Endothelial cell (in vitro differentiated cells): ENCODE measurements around the gene HUWE1. TPM values are rescaled to one million over a fixed set of nuclear protein-coding genes. Genes with fewer than 3 reads are reported as not detected.

Experiments
- DNase-seq: peaks from one replicate; pipeline ENCODE4 v3.0.0; 2021; ENCODE audit warnings: low spot score
- H3K27ac Mint-ChIP-seq: one replicate; pipeline ENCODE4 v1.8.0; 2021; ENCODE audit warnings: mixed read lengths, inconsistent platforms; ENCODE audit not compliant: unreplicated experiment
- H3K27me3 Mint-ChIP-seq: one replicate; pipeline ENCODE4 v1.8.0; 2021; ENCODE audit warnings: mild to moderate bottlenecking, moderate library complexity, mixed read lengths, inconsistent platforms; ENCODE audit not compliant: unreplicated experiment
- H3K36me3 Mint-ChIP-seq: one replicate; pipeline ENCODE4 v1.8.0; 2021; ENCODE audit warnings: mild to moderate bottlenecking, low read depth, mixed read lengths, inconsistent platforms; ENCODE audit not compliant: unreplicated experiment
- H3K4me1 Mint-ChIP-seq: one replicate; pipeline ENCODE4 v1.8.0; 2021; ENCODE audit warnings: mild to moderate bottlenecking, mixed read lengths, inconsistent platforms; ENCODE audit not compliant: unreplicated experiment
- H3K4me3 Mint-ChIP-seq: one replicate; pipeline ENCODE4 v1.8.0; 2021; ENCODE audit warnings: mild to moderate bottlenecking, mixed read lengths, inconsistent platforms; ENCODE audit not compliant: unreplicated experiment
- H3K9me3 Mint-ChIP-seq: one replicate; pipeline ENCODE4 v1.8.0; 2021; ENCODE audit warnings: mixed read lengths, inconsistent platforms; ENCODE audit not compliant: unreplicated experiment
- total RNA-seq: library from RNA; stranded (reverse); fragmentation: NEBNext Ultra II Directional; extraction: Animal tissue kit (Norgen Biotek cat#: 25700); gene quantifications from one replicate; pipeline ENCODE4 v1.2.1, GENCODE V29; 2021; ENCODE audit not compliant: unreplicated experiment
- TF ChIP-seq, protein P1 (sequence below): fragments of 200-600 bp; sonication (generic); IDR thresholded peaks from one replicate; pipeline ENCODE4 v1.5.0; 2021; ENCODE audit warnings: antibody characterized with exemption; ENCODE audit not compliant: unreplicated experiment

HUWE1 gene
- total RNA-seq, 1 donor from 2014 or later = 270 TPM

DNA sequence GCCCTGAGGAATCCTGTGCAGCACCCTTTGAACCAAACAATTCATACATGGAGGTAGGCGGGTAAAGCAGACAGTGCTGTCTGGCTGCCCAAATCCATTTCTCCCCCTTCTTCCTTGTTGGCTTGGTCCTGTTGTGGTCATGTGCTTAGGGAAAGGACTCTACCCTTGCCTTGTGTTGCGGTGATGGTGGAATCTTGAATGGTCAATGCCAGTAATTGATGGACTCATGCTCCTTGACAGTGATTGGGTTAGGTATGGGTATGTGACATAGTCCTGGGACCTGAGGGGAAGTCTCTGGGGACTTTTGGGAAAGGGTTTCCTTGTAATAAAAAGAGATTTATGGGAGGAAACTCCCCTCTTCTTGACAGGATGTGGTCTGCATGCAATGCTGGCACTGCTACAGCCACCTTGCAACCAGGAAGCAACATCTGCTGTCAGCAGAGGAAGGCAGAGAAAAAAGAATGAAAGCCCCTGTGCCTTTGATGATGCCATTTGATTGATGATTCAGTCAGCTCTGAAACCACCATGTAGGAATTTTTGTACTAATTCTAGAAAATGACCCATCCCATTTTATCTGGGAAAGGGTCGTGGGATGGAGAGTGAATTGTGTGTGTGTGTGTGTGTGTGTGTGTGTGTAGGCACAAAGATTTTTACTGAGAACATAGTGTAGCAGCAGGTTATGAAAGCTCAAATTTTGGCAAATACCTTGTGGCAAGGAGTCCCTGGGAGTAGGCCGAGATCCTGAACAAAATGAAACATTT is 30.0 kb upstream of the HUWE1 start:
- no peak overlapping the region for H3K4me3 Mint-ChIP-seq
- H3K36me3 Mint-ChIP-seq = no peaks in the 10 kb centered on the region
- DNase-seq = no peak
- H3K27me3 Mint-ChIP-seq = no peaks in the 10 kb centered on the region
- no peak overlapping the region for H3K27ac Mint-ChIP-seq
- H3K4me1 Mint-ChIP-seq = peaks cover 7% of the 10 kb centered on the region
- TF ChIP-seq, protein P1, sequence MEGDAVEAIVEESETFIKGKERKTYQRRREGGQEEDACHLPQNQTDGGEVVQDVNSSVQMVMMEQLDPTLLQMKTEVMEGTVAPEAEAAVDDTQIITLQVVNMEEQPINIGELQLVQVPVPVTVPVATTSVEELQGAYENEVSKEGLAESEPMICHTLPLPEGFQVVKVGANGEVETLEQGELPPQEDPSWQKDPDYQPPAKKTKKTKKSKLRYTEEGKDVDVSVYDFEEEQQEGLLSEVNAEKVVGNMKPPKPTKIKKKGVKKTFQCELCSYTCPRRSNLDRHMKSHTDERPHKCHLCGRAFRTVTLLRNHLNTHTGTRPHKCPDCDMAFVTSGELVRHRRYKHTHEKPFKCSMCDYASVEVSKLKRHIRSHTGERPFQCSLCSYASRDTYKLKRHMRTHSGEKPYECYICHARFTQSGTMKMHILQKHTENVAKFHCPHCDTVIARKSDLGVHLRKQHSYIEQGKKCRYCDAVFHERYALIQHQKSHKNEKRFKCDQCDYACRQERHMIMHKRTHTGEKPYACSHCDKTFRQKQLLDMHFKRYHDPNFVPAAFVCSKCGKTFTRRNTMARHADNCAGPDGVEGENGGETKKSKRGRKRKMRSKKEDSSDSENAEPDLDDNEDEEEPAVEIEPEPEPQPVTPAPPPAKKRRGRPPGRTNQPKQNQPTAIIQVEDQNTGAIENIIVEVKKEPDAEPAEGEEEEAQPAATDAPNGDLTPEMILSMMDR = no peak
- H3K9me3 Mint-ChIP-seq = no peaks in the 10 kb centered on the region

DNA sequence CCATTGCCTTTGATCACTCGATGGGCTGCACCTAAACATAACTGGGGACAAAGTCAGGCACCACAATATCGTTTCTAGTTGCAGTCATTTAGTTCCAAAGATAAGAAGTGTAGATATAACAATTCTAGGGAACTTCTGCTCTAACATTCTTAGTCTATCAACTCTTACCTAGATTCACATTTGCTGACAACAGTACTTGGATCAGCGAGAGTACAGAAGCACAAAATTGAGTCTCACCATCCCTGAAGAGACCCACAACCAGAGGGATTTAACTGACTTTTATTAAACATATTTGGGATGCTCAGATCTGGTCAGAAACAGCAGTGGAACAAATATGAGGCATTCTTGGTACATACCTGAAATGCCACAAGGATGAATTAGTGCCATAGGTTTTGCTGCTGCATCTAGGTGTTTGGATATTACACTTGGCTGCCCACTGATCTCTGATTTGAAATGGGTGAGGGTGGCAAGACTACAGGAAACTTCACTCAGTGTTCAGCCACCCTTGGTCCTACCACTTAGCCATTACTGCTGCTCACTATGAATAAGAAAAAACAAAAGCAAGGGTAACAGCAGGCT is 28.9 kb upstream of the HUWE1 start:
- no peaks in the 10 kb centered on the region for H3K9me3 Mint-ChIP-seq
- no peak overlapping the region for H3K4me3 Mint-ChIP-seq
- no peaks in the 10 kb centered on the region for H3K36me3 Mint-ChIP-seq
- no peaks in the 10 kb centered on the region for H3K27me3 Mint-ChIP-seq
- no peak overlapping the region for H3K27ac Mint-ChIP-seq
- H3K4me1 Mint-ChIP-seq = peaks cover 7% of the 10 kb centered on the region
- DNase-seq = no peak
- TF ChIP-seq, protein P1 = no peak

DNA sequence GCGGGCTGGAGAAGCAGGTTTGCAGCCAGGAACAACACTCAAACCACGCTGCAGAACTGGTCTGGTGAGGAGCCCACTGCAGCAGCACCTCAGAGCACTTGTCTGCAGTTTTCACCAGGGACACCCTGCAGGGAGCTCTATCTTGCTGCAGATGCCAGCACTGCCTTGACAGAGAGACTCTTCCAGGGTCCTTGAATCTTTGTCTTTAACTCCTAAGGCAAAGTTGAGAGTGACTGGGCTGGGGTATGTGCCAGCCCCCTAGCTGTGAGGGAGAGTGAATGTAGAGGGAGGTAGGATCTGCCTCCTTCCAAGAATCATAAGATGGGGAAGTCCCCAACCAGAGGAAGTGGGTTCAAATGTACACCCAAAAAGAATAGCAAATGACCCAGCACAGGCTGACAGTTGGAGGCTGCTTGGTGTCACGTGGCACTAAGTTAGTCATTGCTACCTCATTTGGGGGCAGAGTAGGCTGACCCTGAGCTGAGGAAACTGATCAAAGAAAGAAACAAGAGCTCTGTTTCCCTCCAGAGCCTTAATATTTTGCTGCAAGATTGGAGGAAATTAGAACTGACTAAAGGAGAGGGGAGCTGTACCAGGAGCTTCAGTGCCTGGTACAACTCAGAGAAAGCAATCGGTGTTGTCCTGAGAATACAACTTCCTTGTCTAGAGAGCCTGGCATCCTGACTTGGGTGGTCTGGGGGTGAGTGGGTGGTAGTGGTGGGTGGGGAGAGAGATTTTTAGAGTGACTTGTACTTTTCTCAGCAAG is 28.2 kb upstream of the HUWE1 start:
- Mint-ChIP-seq H3K36me3 (no peaks in the 10 kb centered on the region), H3K27me3 (no peaks in the 10 kb centered on the region), H3K4me3 (no peak overlapping the region), H3K4me1 (peaks cover 7% of the 10 kb centered on the region), H3K9me3 (no peaks in the 10 kb centered on the region), H3K27ac (no peak overlapping the region)
- DNase-seq = no peak
- TF ChIP-seq, protein P1 = no peak

DNA sequence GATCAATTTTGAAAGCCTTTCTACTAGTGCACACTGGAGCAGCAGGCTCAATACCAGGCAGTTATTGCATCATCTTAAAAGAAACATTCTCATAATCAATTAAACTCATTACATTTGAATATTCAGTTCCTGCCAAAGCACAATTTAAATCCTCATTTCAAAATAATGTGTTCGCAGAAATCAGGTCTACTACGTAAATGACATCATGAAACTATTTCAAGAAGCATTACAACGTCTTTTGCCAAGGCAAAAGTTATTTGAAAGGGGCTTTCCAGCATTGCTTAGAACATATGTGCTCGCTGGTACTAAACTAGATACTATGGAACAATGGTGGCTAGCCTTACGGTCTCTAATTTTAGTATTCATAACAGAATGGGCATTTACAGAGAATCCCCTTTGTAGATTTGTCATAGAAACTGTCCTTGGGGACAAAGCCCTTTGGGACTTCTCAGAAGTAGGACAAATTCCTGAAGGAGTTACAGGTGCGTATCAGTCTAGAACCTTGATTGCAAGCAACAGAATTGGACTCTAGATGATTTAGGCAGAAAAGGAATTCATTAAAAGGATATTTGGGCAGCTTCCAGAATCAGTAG is 27.6 kb upstream of the HUWE1 start:
- DNase-seq = no peak
- Mint-ChIP-seq H3K4me3 (no peak overlapping the region), H3K36me3 (no peaks in the 10 kb centered on the region), H3K27me3 (no peaks in the 10 kb centered on the region), H3K27ac (no peak overlapping the region), H3K9me3 (no peaks in the 10 kb centered on the region), H3K4me1 (peaks cover 7% of the 10 kb centered on the region)
- TF ChIP-seq, protein P1 = no peak
